ENCODE results near the gene PRDM7.
"Not testable (repeated sequence)": the region's sequence is repeated elsewhere in the genome, so short reads cannot be mapped to it uniquely, and the experiment has no call there.

The PRDM7 gene

GRCh38 chr16:90077757-90078578, 837 bp upstream of the PRDM7 start:
- no peaks in the 10 kb centered on the region for H3K36me3 ChIP-seq
- no peaks in the 10 kb centered on the region for H3K27me3 ChIP-seq (ENCODE audit: insufficient read depth, low read depth, severe bottlenecking)
- no peak overlapping the region for H3K27ac ChIP-seq
- H3K9me3 ChIP-seq (ENCODE audit: severe bottlenecking): no peaks in the 10 kb centered on the region
- DNase-seq: no peak
- TF ChIP-seq CTCF (IDR thresholded peaks at IDR 0.05; ENCODE audit: low read depth, low read length): no peak
- no peak overlapping the region for H3K4me3 ChIP-seq (ENCODE audit: low read depth, low read length)

GRCh38 chr16:90072442-90073105, 4.6 kb downstream of the PRDM7 start:
- Histone ChIP-seq H3K27me3 (ENCODE audit: insufficient read depth, low read depth, severe bottlenecking) (no peaks in the 10 kb centered on the region), H3K27ac (no peak overlapping the region), H3K9me3 (ENCODE audit: severe bottlenecking) (no peaks in the 10 kb centered on the region), H3K4me3 (ENCODE audit: low read depth, low read length) (no peak overlapping the region), H3K36me3 (no peaks in the 10 kb centered on the region)
- TF ChIP-seq CTCF (IDR thresholded peaks at IDR 0.05; ENCODE audit: low read depth, low read length): no peak
- DNase-seq: no peak

GRCh38 chr16:90070440-90070839, 6.7 kb downstream of the PRDM7 start:
- DNase-seq: no peak
- no peak for TF ChIP-seq CTCF (IDR thresholded peaks at IDR 0.05; ENCODE audit: low read depth, low read length)
- Histone ChIP-seq H3K4me3 (ENCODE audit: low read depth, low read length) (no peak overlapping the region), H3K27me3 (ENCODE audit: insufficient read depth, low read depth, severe bottlenecking) (no peaks in the 10 kb centered on the region), H3K27ac (no peak overlapping the region), H3K9me3 (ENCODE audit: severe bottlenecking) (no peaks in the 10 kb centered on the region), H3K36me3 (no peaks in the 10 kb centered on the region)

GRCh38 chr16:90061437-90061836, 15.7 kb downstream of the PRDM7 start:
- Histone ChIP-seq H3K4me3 (ENCODE audit: low read depth, low read length) (no peak overlapping the region), H3K27ac (no peak overlapping the region), H3K36me3 (no peaks in the 10 kb centered on the region), H3K27me3 (ENCODE audit: insufficient read depth, low read depth, severe bottlenecking) (no peaks in the 10 kb centered on the region), H3K9me3 (ENCODE audit: severe bottlenecking) (no peaks in the 10 kb centered on the region)
- no peak for TF ChIP-seq CTCF (IDR thresholded peaks at IDR 0.05; ENCODE audit: low read depth, low read length)
- DNase-seq: no peak

GRCh38 chr16:90057738-90058173, 19.4 kb downstream of the PRDM7 start:
- H3K27ac ChIP-seq: no peak overlapping the region

GRCh38 chr16:90056521-90056920, 20.6 kb downstream of the PRDM7 start:
- H3K9me3 ChIP-seq (ENCODE audit: severe bottlenecking); H3K27ac ChIP-seq; H3K36me3 ChIP-seq; DNase-seq; H3K27me3 ChIP-seq (ENCODE audit: insufficient read depth, low read depth, severe bottlenecking); H3K4me3 ChIP-seq (ENCODE audit: low read depth, low read length): not testable (repeated sequence)

More at GRCh38 chr16:90057738-90058173, 19.4 kb downstream of the PRDM7 start:
- no peak for DNase-seq
- TF ChIP-seq CTCF (IDR thresholded peaks at IDR 0.05; ENCODE audit: low read depth, low read length): no peak
- no peaks in the 10 kb centered on the region for H3K9me3 ChIP-seq (ENCODE audit: severe bottlenecking)
- no peaks in the 10 kb centered on the region for H3K36me3 ChIP-seq
- H3K27me3 ChIP-seq (ENCODE audit: insufficient read depth, low read depth, severe bottlenecking): no peaks in the 10 kb centered on the region
- H3K4me3 ChIP-seq (ENCODE audit: low read depth, low read length): no peak overlapping the region

Measured in WERI-Rb-1 (cell line).